Right lobe of liver (tissue), 4 donors: ENCODE results near the gene MNAT1.

Experiments
- CTCF ChIP-seq, 4 donors: fragments of 200-600 bp in 3 of 4; fragments of 450-650 bp in 1 of 4; IDR thresholded peaks; one replicate each; pipeline versions ENCODE4 v1.5.1 to v1.8.0; 2016 to 2022; ENCODE audit warnings: antibody characterized with exemption in 4 of 4, mild to moderate bottlenecking in 2 of 4
- POLR2A ChIP-seq: fragments of 450-650 bp; IDR thresholded peaks from one replicate; pipeline ENCODE4 v1.6.1; 2017; ENCODE audit warnings: antibody characterized with exemption, mild to moderate bottlenecking
- donor health status: DM: no; HTN: no; CAD: no.
- donor health status: DM: no; HTN: no; CAD: no.
- donor health status: DM: no; HTN: yes; CAD: no.

- TF ChIP-seq CTCF (IDR thresholded peaks at IDR 0.05) (no peak), POLR2A (no peak)
These were observed 159.3 kb downstream of the MNAT1 start for GRCh38 chr14:60893911-60894310.
